Epithelial cell of proximal tubule (primary cell): ENCODE measurements around the gene ADD2. TPM values are rescaled to one million over a fixed set of nuclear protein-coding genes. Genes with fewer than 3 reads are reported as not detected.

ENCODE experiments used
- DNase-seq: peaks from one replicate; pipeline ENCODE4 v3.0.0-alpha.2; 2011; ENCODE audit warnings: low read depth
- H3K4me3 ChIP-seq: 2 replicates; pipeline ENCODE4 v1.5.1; 2011; ENCODE audit warnings: low read depth, mild to moderate bottlenecking, low read length
- total RNA-seq: library from RNA; depleted of rRNA; stranded (reverse); fragments of >200 nt; gene quantifications from 2 replicates; pipeline ENCODE4 v1.2.3, GENCODE V29; 2015
- TF ChIP-seq, protein P1 (sequence below): conservative IDR thresholded peaks from 2 replicates; pipeline ENCODE4 v1.5.1; 2012; ENCODE audit warnings: low read depth, mild to moderate bottlenecking, low read length

Gene ADD2
- total RNA-seq, 1 donor from 2014 or later: 21.3 TPM

DNA sequence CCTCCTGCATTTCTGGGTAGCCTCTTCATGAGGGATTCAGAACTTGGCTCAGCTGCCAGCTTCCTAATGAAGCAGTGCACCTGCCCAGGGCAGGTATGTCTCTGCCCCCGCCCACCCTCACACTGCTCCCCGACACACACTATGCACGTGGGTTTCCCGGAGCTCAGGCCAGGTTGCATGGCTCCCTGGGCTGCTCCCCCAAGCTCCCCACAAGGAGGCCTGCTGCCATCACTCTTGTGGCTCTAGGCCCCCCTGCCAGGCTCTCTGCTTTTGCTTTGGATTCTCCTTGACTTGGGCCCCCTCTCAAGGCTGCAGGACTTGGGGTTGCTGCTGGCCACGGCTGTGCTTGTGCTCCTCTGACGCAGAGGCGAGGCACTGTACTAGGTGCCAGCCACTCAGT lies 43.6 kb downstream of the ADD2 start:
- H3K4me3 ChIP-seq: no peak overlapping the region
- no peak for DNase-seq
- TF ChIP-seq, protein P1, sequence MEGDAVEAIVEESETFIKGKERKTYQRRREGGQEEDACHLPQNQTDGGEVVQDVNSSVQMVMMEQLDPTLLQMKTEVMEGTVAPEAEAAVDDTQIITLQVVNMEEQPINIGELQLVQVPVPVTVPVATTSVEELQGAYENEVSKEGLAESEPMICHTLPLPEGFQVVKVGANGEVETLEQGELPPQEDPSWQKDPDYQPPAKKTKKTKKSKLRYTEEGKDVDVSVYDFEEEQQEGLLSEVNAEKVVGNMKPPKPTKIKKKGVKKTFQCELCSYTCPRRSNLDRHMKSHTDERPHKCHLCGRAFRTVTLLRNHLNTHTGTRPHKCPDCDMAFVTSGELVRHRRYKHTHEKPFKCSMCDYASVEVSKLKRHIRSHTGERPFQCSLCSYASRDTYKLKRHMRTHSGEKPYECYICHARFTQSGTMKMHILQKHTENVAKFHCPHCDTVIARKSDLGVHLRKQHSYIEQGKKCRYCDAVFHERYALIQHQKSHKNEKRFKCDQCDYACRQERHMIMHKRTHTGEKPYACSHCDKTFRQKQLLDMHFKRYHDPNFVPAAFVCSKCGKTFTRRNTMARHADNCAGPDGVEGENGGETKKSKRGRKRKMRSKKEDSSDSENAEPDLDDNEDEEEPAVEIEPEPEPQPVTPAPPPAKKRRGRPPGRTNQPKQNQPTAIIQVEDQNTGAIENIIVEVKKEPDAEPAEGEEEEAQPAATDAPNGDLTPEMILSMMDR: no peak

DNA sequence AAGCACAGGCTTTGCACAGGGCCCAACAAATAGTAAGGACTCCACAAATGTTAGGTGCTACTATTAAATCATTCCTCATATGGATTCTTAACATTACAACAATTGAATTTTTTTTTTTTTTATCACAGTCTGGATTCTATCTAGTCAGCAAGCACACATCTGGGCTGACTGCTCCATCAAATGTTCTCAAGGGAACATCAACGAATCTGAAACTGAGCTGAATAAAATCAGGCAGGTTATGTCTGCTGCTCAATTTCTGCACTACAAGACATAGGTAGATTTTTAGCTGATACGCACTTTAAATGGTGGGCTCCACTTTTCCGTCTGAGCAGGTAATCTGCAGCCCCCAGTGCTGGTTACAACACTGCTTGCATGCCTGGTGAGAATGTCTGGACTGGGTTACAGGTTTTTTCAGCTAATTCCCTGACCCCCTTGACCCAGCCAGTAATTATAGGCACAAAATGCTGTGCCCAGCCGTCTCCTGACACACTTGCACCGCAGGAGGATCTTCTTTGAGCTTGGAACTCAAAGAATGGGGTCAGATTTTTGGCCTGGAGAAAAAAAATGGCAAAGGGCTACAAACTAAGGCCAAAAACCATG lies 44.6 kb downstream of the ADD2 start:
- H3K4me3 ChIP-seq: no peak overlapping the region
- DNase-seq: no peak
- TF ChIP-seq, protein P1: no peak

DNA sequence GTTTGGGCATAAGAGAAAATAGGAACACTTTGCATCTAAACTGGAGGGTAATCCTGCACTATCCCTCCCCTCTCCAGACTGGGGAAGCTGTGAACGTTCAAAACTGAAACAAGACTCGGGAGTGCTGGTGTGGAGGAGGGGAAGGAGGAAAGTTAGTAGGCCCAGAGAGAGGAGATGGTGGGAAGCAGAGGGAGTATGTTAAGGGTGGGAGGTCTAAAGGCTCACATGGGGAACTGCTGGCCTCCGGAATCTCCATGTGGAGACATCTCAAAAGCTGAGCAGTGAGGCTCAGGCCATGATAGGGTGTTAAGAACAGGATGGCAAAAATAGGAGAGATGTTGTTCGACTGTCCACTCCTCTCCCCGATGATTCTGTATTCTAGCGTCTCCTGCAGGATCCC lies 47.9 kb downstream of the ADD2 start:
- H3K4me3 ChIP-seq: no peak overlapping the region
- no peak for DNase-seq
- TF ChIP-seq, protein P1: no peak

DNA sequence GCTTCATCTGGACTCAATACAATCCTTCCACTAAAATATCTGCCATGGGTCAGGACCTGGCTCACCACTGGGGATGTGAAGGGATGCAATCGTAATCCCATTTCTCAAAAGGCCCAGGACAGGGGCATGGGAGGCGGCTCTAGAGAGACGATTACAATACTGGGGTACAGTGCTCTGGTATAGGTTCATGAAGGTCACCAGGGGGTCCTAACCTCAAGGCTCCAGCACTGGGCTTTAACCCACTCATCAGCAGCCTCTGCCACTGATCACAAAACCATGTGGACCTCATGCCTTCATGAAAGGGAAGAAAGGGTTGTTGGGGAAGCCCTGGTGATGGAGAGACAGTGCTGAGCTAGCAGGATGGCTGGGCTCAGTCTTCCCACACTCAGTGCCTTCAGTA lies 48.8 kb downstream of the ADD2 start:
- DNase-seq: no peak
- H3K4me3 ChIP-seq: no peak overlapping the region
- TF ChIP-seq, protein P1: no peak

DNA sequence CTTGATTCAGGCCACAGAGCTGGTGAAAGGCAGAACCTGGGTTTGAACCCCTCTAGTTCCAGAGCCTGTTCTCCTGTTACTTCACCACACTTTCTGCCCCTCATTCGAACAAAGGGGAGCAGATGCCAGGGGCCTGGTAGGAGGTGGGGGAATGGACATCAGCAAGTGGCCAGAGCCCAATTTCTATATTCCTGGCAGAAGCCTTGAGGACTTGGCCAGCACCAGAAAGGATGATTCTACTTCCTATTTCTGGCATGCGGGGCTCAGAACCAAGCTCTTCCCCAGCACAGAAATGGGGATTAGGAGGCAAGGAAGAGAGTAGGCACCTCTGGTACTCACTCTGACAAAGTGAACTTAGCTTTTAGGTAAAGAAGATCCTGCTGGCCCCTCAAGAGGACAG lies 49.3 kb downstream of the ADD2 start:
- no peak overlapping the region for H3K4me3 ChIP-seq
- TF ChIP-seq, protein P1: no peak
- DNase-seq: no peak

DNA sequence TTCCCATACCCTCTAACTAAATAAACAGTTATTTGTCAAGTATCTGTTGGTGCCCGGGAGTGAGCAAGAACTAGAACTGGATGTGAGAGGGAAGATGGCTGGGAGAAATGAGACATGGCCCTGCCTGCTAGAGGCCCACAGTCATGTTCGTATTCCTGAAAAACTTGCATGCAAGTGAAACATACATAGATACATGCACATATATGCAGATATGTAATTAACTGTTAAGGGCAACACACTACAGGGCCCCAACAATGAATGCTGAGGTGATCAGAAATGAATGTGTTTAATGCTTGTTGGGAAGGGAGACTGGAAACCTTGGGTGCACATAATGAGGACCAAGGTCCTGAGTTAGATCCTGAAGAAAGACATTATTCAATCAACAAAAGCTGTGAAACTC lies 49.8 kb downstream of the ADD2 start:
- no peak overlapping the region for H3K4me3 ChIP-seq
- TF ChIP-seq, protein P1: no peak
- DNase-seq: no peak

DNA sequence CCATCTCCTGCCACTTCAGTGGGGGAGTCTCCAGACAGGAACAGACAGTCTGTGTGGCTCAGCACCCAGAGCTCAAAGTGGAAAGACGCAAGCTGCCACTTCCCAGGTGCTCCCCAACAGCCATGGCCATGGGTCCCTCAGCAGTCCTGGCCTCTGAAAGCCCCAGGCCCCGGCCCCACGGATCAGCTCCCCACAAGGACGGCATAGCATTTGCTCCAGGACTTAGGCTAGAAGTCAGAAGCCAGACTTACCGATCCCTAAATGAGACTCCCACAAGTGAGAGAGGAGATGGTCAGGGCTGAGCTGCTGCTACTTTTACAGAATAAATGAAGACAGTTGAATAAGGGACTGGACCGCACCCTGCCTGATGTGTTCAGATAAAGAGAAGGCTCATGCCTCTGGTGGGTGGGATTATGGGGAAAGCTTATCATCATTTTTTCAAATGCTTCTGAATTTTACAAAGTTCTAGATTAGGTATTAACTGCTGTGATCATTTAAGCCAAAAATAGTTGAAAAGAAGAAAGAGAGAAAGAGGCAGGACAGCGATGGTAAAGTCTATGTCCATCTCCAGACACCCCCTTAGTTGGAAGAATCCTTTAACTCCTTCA lies 50.5 kb downstream of the ADD2 start:
- TF ChIP-seq, protein P1: no peak
- H3K4me3 ChIP-seq: no peak overlapping the region
- no peak for DNase-seq
